ENCODE measurements around the gene VWC2. TPM values are rescaled to one million over a fixed set of nuclear protein-coding genes. Genes with fewer than 3 reads are reported as not detected.

Gene VWC2
- total RNA-seq, 2 experiments from 2014 or later, result not detected

DNA sequence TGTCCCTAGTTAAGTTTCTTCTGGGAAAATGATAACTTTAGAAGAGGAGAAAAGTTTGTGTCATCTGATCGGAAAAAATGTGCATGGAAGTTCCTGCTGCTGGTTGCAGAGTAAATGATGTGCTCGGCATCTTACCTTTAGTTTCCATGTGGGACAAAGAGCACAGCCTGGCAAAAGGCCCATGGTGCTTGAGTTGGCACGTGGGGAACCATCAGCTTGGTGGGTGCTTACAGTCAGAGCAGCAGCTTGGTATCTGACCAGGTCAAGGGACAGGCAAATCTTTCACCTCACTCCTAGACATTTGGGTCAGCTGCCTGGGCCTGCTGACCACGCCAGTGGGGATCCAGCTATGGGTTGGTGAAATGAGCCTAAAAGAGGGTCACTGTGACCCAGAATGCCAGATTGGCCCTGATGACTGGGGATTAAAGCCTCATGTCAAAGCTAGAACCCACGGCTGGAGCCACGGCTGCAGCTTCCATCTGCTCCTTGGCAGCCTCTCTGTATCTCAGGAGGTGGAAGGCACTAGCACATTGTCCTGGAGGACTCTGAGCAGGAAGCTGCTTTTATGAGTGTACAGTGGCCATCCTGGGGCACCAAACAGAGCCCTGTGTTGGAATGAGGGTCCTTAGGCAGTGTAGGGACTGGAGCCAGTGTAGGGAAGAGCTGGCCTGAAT is 24.7 kb downstream of the VWC2 start:
- intact Hi-C loops (cut with DNase I, micrococcal nuclease), result no loop called here
- no peak overlapping the region for H3K4me3 ChIP-seq (ENCODE audit: low read length)
- peaks cover 20% of the 10 kb centered on the region for H3K27me3 Mint-ChIP-seq
- no peaks in the 10 kb centered on the region for H3K27me3 ChIP-seq (ENCODE audit: control insufficient read depth in 1 of 2, insufficient read depth in 2 of 2, low read length in 2 of 2)
- no peak for DNase-seq
- H3K4me3 Mint-ChIP-seq, result no peak overlapping the region
- H3K4me1 Mint-ChIP-seq (ENCODE audit: low read depth), result no peaks in the 10 kb centered on the region
- ChIA-PET CTCF (no interaction called here), POLR2A (interaction anchor here (0.5 kb wide), 1 partner anchor 24 kb away, joined by 7 read pairs; no protein-coding TSS in a partner anchor)
- ATAC-seq (ENCODE audit: poor library complexity), result no peak
- no peak overlapping the region for H3K27ac Mint-ChIP-seq
- H3K9me3 ChIP-seq (ENCODE audit: control insufficient read depth in 1 of 2, insufficient read depth in 1 of 2, low read length in 2 of 2), result no peaks in the 10 kb centered on the region
- TF ChIP-seq, protein P1, sequence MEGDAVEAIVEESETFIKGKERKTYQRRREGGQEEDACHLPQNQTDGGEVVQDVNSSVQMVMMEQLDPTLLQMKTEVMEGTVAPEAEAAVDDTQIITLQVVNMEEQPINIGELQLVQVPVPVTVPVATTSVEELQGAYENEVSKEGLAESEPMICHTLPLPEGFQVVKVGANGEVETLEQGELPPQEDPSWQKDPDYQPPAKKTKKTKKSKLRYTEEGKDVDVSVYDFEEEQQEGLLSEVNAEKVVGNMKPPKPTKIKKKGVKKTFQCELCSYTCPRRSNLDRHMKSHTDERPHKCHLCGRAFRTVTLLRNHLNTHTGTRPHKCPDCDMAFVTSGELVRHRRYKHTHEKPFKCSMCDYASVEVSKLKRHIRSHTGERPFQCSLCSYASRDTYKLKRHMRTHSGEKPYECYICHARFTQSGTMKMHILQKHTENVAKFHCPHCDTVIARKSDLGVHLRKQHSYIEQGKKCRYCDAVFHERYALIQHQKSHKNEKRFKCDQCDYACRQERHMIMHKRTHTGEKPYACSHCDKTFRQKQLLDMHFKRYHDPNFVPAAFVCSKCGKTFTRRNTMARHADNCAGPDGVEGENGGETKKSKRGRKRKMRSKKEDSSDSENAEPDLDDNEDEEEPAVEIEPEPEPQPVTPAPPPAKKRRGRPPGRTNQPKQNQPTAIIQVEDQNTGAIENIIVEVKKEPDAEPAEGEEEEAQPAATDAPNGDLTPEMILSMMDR (IDR thresholded peaks at IDR 0.05), result no peak
- H3K36me3 Mint-ChIP-seq (ENCODE audit: low read depth), result no peaks in the 10 kb centered on the region
- no peaks in the 10 kb centered on the region for H3K36me3 ChIP-seq (ENCODE audit: insufficient read depth, low read length)
- H3K27ac ChIP-seq (ENCODE audit: low read depth in 1 of 2, low read length in 2 of 2), result no peak overlapping the region
- H3K9me3 Mint-ChIP-seq, result no peaks in the 10 kb centered on the region
- no peaks in the 10 kb centered on the region for H3K4me1 ChIP-seq (ENCODE audit: insufficient read depth, low read length)

DNA sequence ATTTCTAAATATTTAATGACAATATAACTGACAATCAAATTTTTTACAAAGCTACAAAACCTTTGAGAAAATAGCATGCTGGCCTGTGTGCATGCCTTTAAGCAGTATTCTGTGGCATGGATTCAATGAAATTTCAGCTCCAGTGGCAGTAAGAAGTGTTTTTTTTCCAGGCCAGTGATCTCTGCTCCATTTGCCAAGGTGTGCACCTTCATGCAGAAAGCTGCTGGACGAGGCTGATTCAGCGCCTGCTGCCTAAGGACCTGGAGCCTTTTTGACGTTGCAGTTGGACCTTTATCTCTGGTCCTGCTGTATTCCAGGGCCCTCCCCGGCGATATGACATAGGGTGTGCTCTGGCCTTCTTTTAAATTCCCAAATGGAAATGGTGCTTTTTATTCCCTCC is 26.6 kb downstream of the VWC2 start:
- CTCF ChIA-PET, result no interaction called here
- Mint-ChIP-seq H3K36me3 (ENCODE audit: low read depth) (no peaks in the 10 kb centered on the region), H3K27me3 (peaks cover 25% of the 10 kb centered on the region), H3K4me3 (no peak overlapping the region), H3K4me1 (ENCODE audit: low read depth) (no peaks in the 10 kb centered on the region), H3K9me3 (no peaks in the 10 kb centered on the region), H3K27ac (no peak overlapping the region)
- H3K9me3 ChIP-seq (ENCODE audit: control insufficient read depth in 1 of 2, insufficient read depth in 1 of 2, low read length in 2 of 2), result peaks cover 0 to 4% of the 10 kb centered on the region in 2 experiments
- no peaks in the 10 kb centered on the region for H3K36me3 ChIP-seq (ENCODE audit: insufficient read depth, low read length)
- no peaks in the 10 kb centered on the region for H3K4me1 ChIP-seq (ENCODE audit: insufficient read depth, low read length)
- no peak for DNase-seq
- TF ChIP-seq, protein P1 (IDR thresholded peaks at IDR 0.05), result no peak
- no peaks in the 10 kb centered on the region for H3K27me3 ChIP-seq (ENCODE audit: control insufficient read depth in 1 of 2, insufficient read depth in 2 of 2, low read length in 2 of 2)
- POLR2A ChIA-PET, result no interaction called here
- H3K27ac ChIP-seq (ENCODE audit: low read depth in 1 of 2, low read length in 2 of 2), result no peak overlapping the region
- H3K4me3 ChIP-seq (ENCODE audit: low read length), result no peak overlapping the region
- ATAC-seq (ENCODE audit: poor library complexity), result no peak
- intact Hi-C loops (cut with DNase I, micrococcal nuclease), result no loop called here

- Histone ChIP-seq H3K27me3 (ENCODE audit: control insufficient read depth in 1 of 2, insufficient read depth in 2 of 2, low read length in 2 of 2) (no peaks in the 10 kb centered on the region), H3K4me3 (ENCODE audit: low read length) (no peak overlapping the region), H3K9me3 (ENCODE audit: control insufficient read depth in 1 of 2, insufficient read depth in 1 of 2, low read length in 2 of 2) (peaks cover 0 to 4% of the 10 kb centered on the region in 2 experiments), H3K36me3 (ENCODE audit: insufficient read depth, low read length) (no peaks in the 10 kb centered on the region), H3K4me1 (ENCODE audit: insufficient read depth, low read length) (no peaks in the 10 kb centered on the region), H3K27ac (ENCODE audit: low read depth in 1 of 2, low read length in 2 of 2) (no peak overlapping the region)
- CTCF ChIA-PET, result no interaction called here
- H3K27ac Mint-ChIP-seq, result no peak overlapping the region
- H3K27me3 Mint-ChIP-seq, result peaks cover 36% of the 10 kb centered on the region
- ATAC-seq (ENCODE audit: poor library complexity) (no peak), DNase-seq (no peak)
- H3K36me3 Mint-ChIP-seq (ENCODE audit: low read depth), result no peaks in the 10 kb centered on the region
- no peaks in the 10 kb centered on the region for H3K4me1 Mint-ChIP-seq (ENCODE audit: low read depth)
- intact Hi-C loops (cut with DNase I, micrococcal nuclease), result no loop called here
- POLR2A ChIA-PET, result no interaction called here
- TF ChIP-seq, protein P1 (IDR thresholded peaks at IDR 0.05), result no peak
- no peak overlapping the region for H3K4me3 Mint-ChIP-seq
- H3K9me3 Mint-ChIP-seq, result no peaks in the 10 kb centered on the region
Measured at GRCh38 chr7:49802600-49802999, 29.2 kb downstream of the VWC2 start.
